Suppressor macrophage treated with lipopolysaccharide for 1 hour (primary cell): ENCODE measurements around the gene SFSWAP.
"Not testable (repeated sequence)": the region's sequence is repeated elsewhere in the genome, so short reads cannot be mapped to it uniquely, and the experiment has no call there.

ENCODE experiments used
- DNase-seq, 3 donors: peaks; one replicate each; pipeline ENCODE4 v3.0.0-alpha.2; 2020 to 2022

The SFSWAP gene

GRCh38 chr12:131794573-131794972 lies 83.7 kb downstream of the SFSWAP start:
- DNase-seq: no peak

- DNase-seq: no peak
These were observed 84.2 kb downstream of the SFSWAP start for GRCh38 chr12:131795064-131795463.

DNA sequence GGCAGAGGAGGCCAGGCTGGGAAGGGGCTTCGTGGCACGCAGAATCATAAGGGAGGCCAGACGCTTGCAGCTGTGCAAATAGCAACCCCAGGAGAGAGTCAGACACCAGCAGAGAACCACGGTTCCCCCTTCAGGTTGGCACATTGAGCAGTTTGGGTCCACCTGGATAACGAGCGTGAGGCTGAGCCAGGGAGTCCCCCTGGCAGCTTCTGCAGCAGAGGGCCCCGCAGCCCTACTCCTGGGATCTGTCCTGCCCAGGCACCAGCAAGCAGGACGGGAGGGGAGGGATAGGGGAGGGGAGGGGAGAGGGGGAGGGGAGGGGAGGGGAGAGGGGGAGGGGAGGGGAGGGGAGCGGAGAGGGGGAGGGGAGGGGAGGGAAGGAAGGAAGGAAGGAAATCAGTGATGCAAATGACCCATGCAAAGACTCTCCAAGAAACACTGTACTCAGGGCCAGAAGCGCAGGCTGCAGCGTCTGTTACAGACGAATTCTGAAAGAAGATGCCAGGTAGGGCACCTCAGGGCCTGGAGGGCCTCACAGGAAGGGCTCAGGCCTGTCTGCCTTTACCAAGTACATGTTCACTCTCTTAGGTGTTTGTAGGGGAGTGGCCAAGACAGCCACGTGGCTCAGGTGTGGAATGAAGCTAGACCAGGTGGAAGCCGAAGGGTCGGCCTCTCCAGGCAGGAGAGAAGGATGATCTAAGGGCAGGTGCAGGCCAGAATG lies 85.0 kb downstream of the SFSWAP start:
- no peak for DNase-seq

DNA sequence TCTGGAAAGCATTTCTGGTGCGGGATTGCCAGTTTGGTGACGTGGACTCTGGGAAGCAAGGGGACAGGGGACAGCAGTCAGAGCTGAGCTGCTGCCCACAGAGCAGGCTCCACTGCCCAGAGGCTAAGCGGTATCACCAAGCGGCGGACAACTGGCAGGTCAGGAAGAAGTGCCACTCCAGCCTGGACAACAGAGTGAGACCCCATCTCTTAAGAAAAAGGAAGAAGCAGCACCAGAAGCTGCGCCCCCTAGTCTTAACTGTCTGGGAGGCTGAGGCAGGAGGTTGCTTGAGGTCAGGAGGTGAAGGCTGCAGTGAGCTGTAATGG lies 85.5 kb downstream of the SFSWAP start:
- DNase-seq: no peak

- DNase-seq: no peak
These were observed 86.1 kb downstream of the SFSWAP start for GRCh38 chr12:131796754-131797587.

DNA sequence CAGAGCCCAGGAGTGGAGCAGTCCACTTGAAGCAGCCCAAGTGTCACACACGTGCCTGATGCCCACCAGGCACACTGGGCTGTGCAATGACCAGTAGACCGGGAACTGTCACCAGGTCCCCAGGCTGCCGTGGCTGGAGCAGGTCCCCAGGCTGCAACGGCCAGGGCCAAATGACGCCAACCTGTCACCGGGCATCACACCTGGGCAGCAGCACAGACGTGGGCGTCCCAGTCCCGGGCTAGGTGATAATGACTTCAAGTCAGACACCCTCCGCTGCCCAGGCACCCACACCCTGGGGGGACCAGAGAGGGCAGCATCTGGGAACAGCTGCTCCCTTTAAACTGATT lies 86.7 kb downstream of the SFSWAP start:
- no peak for DNase-seq

DNA sequence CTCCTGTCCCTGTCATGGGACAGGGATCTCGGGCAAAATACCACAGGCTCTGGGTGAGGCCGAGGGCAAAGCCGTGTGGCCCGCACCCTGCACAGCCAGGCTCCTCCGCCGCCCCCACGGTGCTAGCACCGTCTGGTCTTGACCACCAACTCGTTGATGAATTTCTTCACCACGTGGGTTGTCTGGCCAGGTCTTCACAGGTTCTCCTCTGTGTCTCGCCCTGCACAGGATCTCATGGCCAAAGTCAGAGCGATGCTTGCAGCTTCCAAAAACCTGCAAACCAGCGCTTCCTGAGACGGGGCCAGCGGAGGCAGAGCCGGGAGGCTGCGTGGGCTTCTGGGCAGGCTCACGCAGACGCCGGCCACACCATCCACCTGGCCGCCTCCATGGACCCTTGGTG lies 88.3 kb downstream of the SFSWAP start:
- no peak for DNase-seq

DNA sequence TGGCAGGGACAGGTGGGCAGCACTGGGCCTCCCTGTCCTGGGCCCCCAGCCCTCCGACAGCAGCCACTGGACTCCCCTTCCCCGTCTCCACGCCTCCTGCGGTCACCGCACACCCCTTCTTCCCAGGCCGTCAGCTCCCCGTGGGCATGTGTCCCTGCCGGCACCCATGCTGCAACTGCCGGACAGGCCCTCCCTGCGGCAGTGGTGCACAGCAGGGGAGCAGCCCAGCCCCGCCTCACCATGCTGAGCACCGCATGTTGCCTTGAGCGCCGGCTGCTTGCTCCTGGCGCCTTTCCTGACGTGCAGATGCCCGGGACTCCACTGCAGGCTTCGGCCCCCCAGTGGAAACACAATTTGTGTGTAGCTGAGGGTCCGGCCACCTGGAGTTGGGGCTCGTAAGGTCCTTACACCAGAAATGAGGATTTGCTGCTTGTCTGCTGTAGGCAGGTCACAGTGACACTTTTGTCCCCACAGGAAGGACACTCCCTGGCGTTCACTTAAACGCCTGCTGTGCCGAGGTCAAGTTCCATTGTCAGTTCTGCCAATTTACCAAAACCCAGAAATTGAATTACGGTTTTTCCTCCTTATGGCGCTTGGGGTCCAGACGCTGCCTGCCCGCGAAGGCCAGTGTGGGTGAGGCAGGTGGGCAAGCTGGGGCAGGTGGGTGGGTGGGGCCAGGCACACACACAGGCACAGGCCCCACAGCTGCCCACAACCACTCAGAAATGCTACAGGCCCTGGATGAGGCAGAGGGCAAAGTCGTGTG lies 89.1 kb downstream of the SFSWAP start:
- DNase-seq: no peak

- no peak for DNase-seq
These were observed 89.8 kb downstream of the SFSWAP start for GRCh38 chr12:131800594-131801135.

- no peak for DNase-seq
These were observed 90.5 kb downstream of the SFSWAP start for GRCh38 chr12:131801254-131801866.

- peak; percentile 56 to 79 (median 59) for DNase-seq
These were observed 93.2 kb downstream of the SFSWAP start for GRCh38 chr12:131803961-131804521.

DNA sequence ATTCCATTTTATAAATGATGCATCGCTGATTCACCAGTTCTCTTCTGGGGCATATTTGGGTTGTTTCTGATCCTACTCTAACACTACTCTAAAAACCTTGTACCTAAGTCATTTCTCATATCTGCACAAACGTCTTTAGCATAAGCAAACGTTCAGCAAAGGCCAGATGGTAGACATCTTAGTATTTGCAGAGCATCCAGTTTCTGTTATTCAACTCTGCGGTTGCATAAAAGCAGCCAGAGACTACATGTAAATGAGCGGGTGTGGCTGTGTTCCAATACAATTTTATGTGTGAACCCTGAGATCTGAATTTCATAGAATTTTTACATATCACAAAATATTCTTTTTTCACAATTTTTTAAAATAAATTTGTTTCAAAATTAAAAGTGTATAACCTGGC lies 94.5 kb downstream of the SFSWAP start:
- DNase-seq: no peak

DNA sequence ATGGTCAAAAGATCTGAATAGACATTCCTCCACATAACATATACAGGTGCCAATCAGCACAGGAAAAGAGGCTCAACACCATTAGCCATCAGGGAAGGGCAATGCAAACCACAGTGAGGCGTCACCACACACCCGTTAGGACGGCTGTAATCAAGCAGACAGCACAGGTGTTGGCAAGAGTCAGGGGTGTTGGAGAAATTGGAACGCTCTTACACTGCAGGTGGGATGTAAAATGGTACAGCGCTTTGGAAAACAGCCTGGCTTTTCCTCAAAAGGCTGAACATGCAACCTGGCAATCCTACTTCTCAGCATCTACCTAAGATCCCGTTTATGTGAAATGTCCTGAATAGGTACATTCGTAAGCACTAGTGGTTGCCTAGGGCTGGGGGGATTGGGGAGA lies 95.8 kb downstream of the SFSWAP start:
- no peak for DNase-seq

DNA sequence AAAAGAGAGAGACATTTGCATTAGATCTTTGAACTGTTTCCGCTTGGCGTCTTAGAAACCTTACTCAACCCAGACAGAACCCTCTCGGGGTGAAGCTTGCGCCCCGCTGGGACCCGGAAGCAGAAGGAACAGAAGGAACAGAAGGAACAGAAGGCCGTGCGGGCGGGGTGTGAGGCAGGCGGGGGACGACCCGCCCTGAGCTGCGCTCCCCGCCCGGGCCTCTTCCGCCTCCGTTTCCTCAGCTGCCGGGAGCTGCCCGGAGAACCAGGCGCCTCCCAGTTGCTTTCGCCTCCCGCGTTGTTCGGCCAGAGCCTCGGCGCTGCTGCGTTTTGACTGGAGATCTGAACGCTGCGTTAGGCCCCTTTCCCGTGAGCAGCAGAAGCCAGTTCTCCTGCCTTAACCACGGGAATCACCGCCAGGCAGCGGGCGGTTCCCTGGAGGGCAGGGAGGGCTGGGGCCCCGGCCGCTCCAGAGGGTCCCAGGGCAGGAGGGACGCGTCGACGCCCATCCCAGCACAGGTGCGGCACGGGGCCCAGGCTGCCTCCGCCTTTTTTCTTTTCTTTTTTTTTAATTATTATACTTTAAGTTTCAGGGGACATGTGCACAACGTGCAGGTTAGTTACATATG lies 98.0 kb downstream of the SFSWAP start:
- peak; percentile 49 to 73 (median 56) for DNase-seq

GRCh38 chr12:131809476-131810254 lies 98.8 kb downstream of the SFSWAP start:
- DNase-seq: not testable (repeated sequence)

- no peak for DNase-seq
These were observed 99.8 kb downstream of the SFSWAP start for GRCh38 chr12:131810726-131811125.

DNA sequence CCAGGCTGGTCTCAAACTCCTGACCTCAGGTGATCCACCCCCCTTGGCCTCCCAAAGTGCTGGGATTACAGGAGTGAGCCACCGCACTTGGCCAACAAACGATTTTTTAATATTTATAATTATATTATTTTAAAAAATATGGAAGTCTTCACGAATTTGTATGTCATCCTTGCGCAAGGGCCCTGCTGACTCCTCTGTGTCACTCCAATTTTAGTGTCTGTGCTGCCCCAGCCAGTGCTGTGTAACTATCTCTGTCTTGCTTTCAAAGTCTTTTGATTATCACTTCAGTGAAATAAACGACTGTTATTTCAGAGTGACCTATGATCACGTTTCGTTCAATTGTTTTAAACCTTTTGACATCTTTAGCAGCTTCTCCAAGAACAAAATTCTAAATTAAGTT lies 104.2 kb downstream of the SFSWAP start:
- DNase-seq: peak; percentile 32 to 53 (median 48)

- no peak for DNase-seq
These were observed 105.6 kb downstream of the SFSWAP start for GRCh38 chr12:131816495-131816894.

GRCh38 chr12:131817241-131817640 lies 106.4 kb downstream of the SFSWAP start:
- DNase-seq: no peak

- peak; percentile 57 to 69 (median 57) for DNase-seq
These were observed 108.1 kb downstream of the SFSWAP start for GRCh38 chr12:131818821-131819585.

GRCh38 chr12:131824450-131824849 lies 113.6 kb downstream of the SFSWAP start:
- DNase-seq: no peak
